Measurements from ENCODE around the gene YWHAG.

GRCh38 chr7:76291351-76292212 is 67.2 kb downstream of the YWHAG start:
- TF ChIP-seq EGR1 (IDR thresholded peaks at IDR 0.05): peak; percentile 92
- no peak for TF ChIP-seq TAF1 (IDR thresholded peaks at IDR 0.05; ENCODE audit: low read depth)
- peak; percentile 52; the same call in 1 of the 2 replicates for TF ChIP-seq EP300 (IDR thresholded peaks at IDR 0.05; ENCODE audit: borderline replicate concordance)
- no peak for TF ChIP-seq CREB1 (IDR thresholded peaks at IDR 0.05; ENCODE audit: low read depth)
- TF ChIP-seq, protein P1, sequence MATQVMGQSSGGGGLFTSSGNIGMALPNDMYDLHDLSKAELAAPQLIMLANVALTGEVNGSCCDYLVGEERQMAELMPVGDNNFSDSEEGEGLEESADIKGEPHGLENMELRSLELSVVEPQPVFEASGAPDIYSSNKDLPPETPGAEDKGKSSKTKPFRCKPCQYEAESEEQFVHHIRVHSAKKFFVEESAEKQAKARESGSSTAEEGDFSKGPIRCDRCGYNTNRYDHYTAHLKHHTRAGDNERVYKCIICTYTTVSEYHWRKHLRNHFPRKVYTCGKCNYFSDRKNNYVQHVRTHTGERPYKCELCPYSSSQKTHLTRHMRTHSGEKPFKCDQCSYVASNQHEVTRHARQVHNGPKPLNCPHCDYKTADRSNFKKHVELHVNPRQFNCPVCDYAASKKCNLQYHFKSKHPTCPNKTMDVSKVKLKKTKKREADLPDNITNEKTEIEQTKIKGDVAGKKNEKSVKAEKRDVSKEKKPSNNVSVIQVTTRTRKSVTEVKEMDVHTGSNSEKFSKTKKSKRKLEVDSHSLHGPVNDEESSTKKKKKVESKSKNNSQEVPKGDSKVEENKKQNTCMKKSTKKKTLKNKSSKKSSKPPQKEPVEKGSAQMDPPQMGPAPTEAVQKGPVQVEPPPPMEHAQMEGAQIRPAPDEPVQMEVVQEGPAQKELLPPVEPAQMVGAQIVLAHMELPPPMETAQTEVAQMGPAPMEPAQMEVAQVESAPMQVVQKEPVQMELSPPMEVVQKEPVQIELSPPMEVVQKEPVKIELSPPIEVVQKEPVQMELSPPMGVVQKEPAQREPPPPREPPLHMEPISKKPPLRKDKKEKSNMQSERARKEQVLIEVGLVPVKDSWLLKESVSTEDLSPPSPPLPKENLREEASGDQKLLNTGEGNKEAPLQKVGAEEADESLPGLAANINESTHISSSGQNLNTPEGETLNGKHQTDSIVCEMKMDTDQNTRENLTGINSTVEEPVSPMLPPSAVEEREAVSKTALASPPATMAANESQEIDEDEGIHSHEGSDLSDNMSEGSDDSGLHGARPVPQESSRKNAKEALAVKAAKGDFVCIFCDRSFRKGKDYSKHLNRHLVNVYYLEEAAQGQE (IDR thresholded peaks at IDR 0.05; ENCODE audit: low read depth): 0 out of 2 replicates have a peak, but pooled peaks have one; percentile 19
- no peak for TF ChIP-seq CEBPB (IDR thresholded peaks at IDR 0.05)
- TF ChIP-seq YY1 (IDR thresholded peaks at IDR 0.05; ENCODE audit: low read depth): no peak
- TF ChIP-seq RAD21 (IDR thresholded peaks at IDR 0.05; ENCODE audit: low read depth): peak; percentile 96
- TF ChIP-seq TCF12 (IDR thresholded peaks at IDR 0.05; ENCODE audit: low read depth): peak; percentile 68
- TF ChIP-seq ZBTB7A (IDR thresholded peaks at IDR 0.05; ENCODE audit: low read depth): peak; percentile 64
- TF ChIP-seq, protein P2, sequence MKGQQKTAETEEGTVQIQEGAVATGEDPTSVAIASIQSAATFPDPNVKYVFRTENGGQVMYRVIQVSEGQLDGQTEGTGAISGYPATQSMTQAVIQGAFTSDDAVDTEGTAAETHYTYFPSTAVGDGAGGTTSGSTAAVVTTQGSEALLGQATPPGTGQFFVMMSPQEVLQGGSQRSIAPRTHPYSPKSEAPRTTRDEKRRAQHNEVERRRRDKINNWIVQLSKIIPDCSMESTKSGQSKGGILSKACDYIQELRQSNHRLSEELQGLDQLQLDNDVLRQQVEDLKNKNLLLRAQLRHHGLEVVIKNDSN (IDR thresholded peaks at IDR 0.05): no peak
- TF ChIP-seq NFIC (IDR thresholded peaks at IDR 0.05): peak; percentile 21; the same call in 1 of the 2 replicates
- peak; percentile 66 for TF ChIP-seq MAX (IDR thresholded peaks at IDR 0.05)
